Neural progenitor cell (in vitro differentiated cells): ENCODE measurements around the gene GAS6. TPM values are rescaled to one million over a fixed set of nuclear protein-coding genes. Genes with fewer than 3 reads are reported as not detected.

Source experiments
- DNase-seq: peaks from one replicate; pipeline ENCODE4 v3.0.0-alpha.2; 2016; ENCODE audit warnings: low spot score
- H2AFZ ChIP-seq: fragments of 200-600 bp; sonication (generic); replicated peaks from 2 replicates; pipeline ENCODE4 v1.6.1; 2016; ENCODE audit warnings: antibody characterized with exemption
- H3F3A ChIP-seq: fragments of 200-600 bp; sonication (generic); 2 replicates; pipeline ENCODE4 v1.6.1; 2016; ENCODE audit warnings: antibody characterized with exemption, low read depth
- H3K27ac ChIP-seq: fragments of 200-600 bp; sonication (generic); 2 replicates; pipeline ENCODE4 v1.5.1; 2016; ENCODE audit warnings: mild to moderate bottlenecking
- H3K27me3 ChIP-seq: fragments of 200-600 bp; sonication (generic); 2 replicates; pipeline ENCODE4 v1.6.1; 2016; ENCODE audit warnings: mild to moderate bottlenecking, moderate library complexity
- H3K36me3 ChIP-seq: fragments of 200-600 bp; sonication (generic); 2 replicates; pipeline ENCODE4 v1.5.1; 2016
- H3K4me1 ChIP-seq: fragments of 200-600 bp; sonication (generic); 2 replicates; pipeline ENCODE4 v1.6.1; 2016; ENCODE audit warnings: mixed run types
- H3K4me2 ChIP-seq: fragments of 200-600 bp; sonication (generic); 2 replicates; pipeline ENCODE4 v1.6.1; 2016
- H3K4me3 ChIP-seq: fragments of 200-600 bp; sonication (generic); 2 replicates; pipeline ENCODE4 v1.5.1; 2016
- H3K79me2 ChIP-seq: fragments of 200-600 bp; sonication (generic); 2 replicates; pipeline ENCODE4 v1.6.1; 2016; ENCODE audit warnings: low read depth
- H3K9ac ChIP-seq: fragments of 200-600 bp; sonication (generic); 2 replicates; pipeline ENCODE4 v1.6.1; 2016
- H3K9me3 ChIP-seq: fragments of 200-600 bp; sonication (generic); 2 replicates; pipeline ENCODE4 v1.5.1; 2016; ENCODE audit warnings: low read depth
- H4K20me1 ChIP-seq: fragments of 200-600 bp; sonication (generic); 2 replicates; pipeline ENCODE4 v1.6.1; 2016; ENCODE audit warnings: low read depth
- H3K27ac Mint-ChIP-seq: 3 replicates; pipeline ENCODE4 v1.8.0; 2021; ENCODE audit warnings: mixed read lengths
- H3K27me3 Mint-ChIP-seq: 2 replicates; pipeline ENCODE4 v1.8.0; 2022; ENCODE audit warnings: low read depth, mild to moderate bottlenecking, inconsistent platforms, moderate library complexity, mixed read lengths; ENCODE audit not compliant: insufficient read depth
- H3K36me3 Mint-ChIP-seq: 3 replicates; pipeline ENCODE4 v1.8.0; 2021; ENCODE audit warnings: mixed read lengths
- H3K4me1 Mint-ChIP-seq: 3 replicates; pipeline ENCODE4 v1.8.0; 2021; ENCODE audit warnings: mixed read lengths
- H3K4me3 Mint-ChIP-seq: 3 replicates; pipeline ENCODE4 v1.8.0; 2021; ENCODE audit warnings: mild to moderate bottlenecking, moderate library complexity, mixed read lengths
- H3K9me3 Mint-ChIP-seq: 3 replicates; pipeline ENCODE4 v1.8.0; 2020; ENCODE audit warnings: mixed read lengths
- EZH2 ChIP-seq: fragments of 200-600 bp; sonication (generic); IDR thresholded peaks from 2 replicates; pipeline ENCODE4 v1.6.1; 2017; ENCODE audit warnings: antibody characterized with exemption, mild to moderate bottlenecking, moderate library complexity
- EZH2phosphoT487 ChIP-seq: fragments of 200-600 bp; sonication (generic); IDR thresholded peaks from 2 replicates; pipeline ENCODE4 v1.6.1; 2017; ENCODE audit warnings: antibody characterized with exemption
- total RNA-seq: library from RNA; depleted of rRNA; stranded (reverse); fragments of >200 nt; gene quantifications from 2 replicates; pipeline ENCODE4 v1.2.3, GENCODE V29; 2015; ENCODE audit warnings: low replicate concordance
- TF ChIP-seq, protein P1 (sequence below): fragments of 200-600 bp; sonication (generic); IDR thresholded peaks from 2 replicates; pipeline ENCODE4 v1.5.1; 2017; ENCODE audit warnings: antibody characterized with exemption, mild to moderate bottlenecking

The GAS6 gene
- total RNA-seq, 1 donor from 2014 or later: 12.8 TPM

DNA sequence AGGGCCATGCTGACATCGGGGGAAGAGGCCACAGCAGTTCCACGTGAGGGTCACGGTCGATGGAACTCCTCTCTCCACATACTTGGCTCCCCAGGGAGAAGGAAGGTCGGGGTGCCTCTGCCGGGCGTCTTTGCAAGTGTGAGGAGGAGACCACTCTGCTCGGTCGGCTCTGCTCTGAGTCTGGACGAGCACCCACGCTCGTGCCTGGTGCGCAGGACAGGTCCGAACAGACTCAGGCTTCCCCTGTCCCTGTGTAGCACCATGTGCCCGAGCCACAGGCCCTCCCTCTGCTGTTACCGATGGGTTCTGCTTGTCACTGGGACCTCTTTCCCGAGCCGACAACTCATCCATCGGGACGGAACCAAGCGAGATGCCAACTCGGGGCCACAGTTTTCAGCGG lies 69.8 kb downstream of the GAS6 start:
- Histone ChIP-seq H2AFZ (no peak overlapping the region), H3K4me1 (no peaks in the 10 kb centered on the region), H3K79me2 (no peaks in the 10 kb centered on the region), H3K4me2 (no peak overlapping the region), H3K9ac (no peak overlapping the region), H3K27me3 (no peaks in the 10 kb centered on the region), H4K20me1 (no peaks in the 10 kb centered on the region), H3K36me3 (no peaks in the 10 kb centered on the region), H3K27ac (no peak overlapping the region), H3K9me3 (no peaks in the 10 kb centered on the region), H3K4me3 (no peak overlapping the region), H3F3A (no peaks in the 10 kb centered on the region)
- Mint-ChIP-seq H3K4me3 (no peak overlapping the region), H3K27me3 (no peaks in the 10 kb centered on the region), H3K36me3 (no peaks in the 10 kb centered on the region), H3K9me3 (peaks cover under 1% of the 10 kb centered on the region), H3K4me1 (no peaks in the 10 kb centered on the region), H3K27ac (no peak overlapping the region)
- DNase-seq: no peak
- no peak for TF ChIP-seq EZH2phosphoT487
- TF ChIP-seq, protein P1, sequence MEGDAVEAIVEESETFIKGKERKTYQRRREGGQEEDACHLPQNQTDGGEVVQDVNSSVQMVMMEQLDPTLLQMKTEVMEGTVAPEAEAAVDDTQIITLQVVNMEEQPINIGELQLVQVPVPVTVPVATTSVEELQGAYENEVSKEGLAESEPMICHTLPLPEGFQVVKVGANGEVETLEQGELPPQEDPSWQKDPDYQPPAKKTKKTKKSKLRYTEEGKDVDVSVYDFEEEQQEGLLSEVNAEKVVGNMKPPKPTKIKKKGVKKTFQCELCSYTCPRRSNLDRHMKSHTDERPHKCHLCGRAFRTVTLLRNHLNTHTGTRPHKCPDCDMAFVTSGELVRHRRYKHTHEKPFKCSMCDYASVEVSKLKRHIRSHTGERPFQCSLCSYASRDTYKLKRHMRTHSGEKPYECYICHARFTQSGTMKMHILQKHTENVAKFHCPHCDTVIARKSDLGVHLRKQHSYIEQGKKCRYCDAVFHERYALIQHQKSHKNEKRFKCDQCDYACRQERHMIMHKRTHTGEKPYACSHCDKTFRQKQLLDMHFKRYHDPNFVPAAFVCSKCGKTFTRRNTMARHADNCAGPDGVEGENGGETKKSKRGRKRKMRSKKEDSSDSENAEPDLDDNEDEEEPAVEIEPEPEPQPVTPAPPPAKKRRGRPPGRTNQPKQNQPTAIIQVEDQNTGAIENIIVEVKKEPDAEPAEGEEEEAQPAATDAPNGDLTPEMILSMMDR: no peak
- TF ChIP-seq EZH2: no peak

DNA sequence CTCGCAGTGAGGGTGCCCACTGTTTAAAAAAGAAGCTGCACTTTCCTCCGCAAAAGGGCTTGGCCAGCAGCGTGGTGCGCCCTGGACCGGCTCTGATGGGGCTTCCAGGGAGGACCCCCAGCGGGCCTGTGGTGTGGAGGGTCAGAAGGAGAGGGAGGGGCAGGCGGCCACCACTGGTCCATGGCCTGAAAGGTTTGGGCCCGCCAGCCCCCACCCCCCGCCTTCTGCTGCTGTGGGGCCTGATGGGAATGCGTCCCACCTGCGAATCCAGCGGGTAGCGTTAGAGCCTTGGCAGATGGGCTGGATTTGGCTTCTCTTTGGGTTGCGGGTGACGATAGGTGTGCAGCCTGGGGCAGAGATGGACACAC lies 70.2 kb downstream of the GAS6 start:
- no peak overlapping the region for H2AFZ ChIP-seq
- no peaks in the 10 kb centered on the region for H3K27me3 ChIP-seq
- no peak overlapping the region for H3K4me3 ChIP-seq
- Mint-ChIP-seq H3K9me3 (peaks cover 2% of the 10 kb centered on the region), H3K36me3 (no peaks in the 10 kb centered on the region), H3K4me1 (no peaks in the 10 kb centered on the region), H3K27ac (no peak overlapping the region), H3K27me3 (no peaks in the 10 kb centered on the region), H3K4me3 (no peak overlapping the region)
- no peaks in the 10 kb centered on the region for H3F3A ChIP-seq
- H3K4me1 ChIP-seq: no peaks in the 10 kb centered on the region
- H3K9me3 ChIP-seq: no peaks in the 10 kb centered on the region
- no peaks in the 10 kb centered on the region for H4K20me1 ChIP-seq
- H3K79me2 ChIP-seq: no peaks in the 10 kb centered on the region
- H3K9ac ChIP-seq: no peak overlapping the region
- no peak overlapping the region for H3K27ac ChIP-seq
- TF ChIP-seq EZH2phosphoT487: no peak
- no peak for TF ChIP-seq EZH2
- TF ChIP-seq, protein P1: no peak
- H3K36me3 ChIP-seq: no peaks in the 10 kb centered on the region
- H3K4me2 ChIP-seq: no peak overlapping the region
- no peak for DNase-seq

DNA sequence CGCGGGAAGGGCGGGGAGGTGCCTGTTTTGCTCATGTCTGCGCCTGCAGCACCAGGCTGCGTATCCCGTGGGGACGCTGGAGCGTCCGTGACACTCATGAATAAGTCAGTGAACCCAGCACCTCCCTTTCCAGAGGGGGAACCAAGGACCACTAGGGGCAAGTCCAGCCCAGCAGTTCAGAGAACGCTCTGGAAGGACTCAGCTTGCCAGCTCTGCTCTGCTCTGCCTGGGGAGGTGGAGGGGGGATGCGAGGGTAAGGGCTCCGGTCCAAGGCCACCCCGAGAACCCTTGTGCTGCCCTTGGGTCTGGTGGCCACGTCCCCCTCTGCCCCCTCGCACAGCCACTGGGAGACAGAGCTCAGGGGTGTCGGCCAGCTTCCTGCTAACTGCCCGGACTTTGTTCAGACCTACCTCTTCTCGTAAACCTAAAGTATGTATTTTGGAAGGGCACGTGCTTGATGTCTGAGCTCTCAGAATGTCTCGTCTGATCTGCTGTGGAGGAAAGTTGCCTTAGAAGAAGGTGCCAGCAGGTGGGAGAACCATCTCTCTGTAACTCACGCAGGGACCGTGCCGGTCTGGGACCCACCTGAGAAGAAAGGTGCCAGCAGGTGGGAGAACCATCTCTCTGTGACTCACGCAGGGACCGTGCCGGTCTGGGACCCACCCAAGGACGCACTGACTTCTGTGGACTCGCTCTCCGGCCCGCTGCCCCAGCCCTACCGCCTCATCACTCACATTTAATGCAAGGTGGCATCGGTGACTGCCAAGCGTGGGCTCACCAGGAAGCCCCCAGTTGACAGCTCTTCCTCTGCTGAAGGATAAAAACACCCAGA lies 70.8 kb downstream of the GAS6 start:
- Mint-ChIP-seq H3K27ac (no peak overlapping the region), H3K4me1 (no peaks in the 10 kb centered on the region), H3K9me3 (peaks cover 2% of the 10 kb centered on the region), H3K4me3 (no peak overlapping the region), H3K36me3 (no peaks in the 10 kb centered on the region), H3K27me3 (no peaks in the 10 kb centered on the region)
- no peak overlapping the region for H2AFZ ChIP-seq
- H3K27ac ChIP-seq: no peak overlapping the region
- H3K27me3 ChIP-seq: no peaks in the 10 kb centered on the region
- no peaks in the 10 kb centered on the region for H3K79me2 ChIP-seq
- H3K9me3 ChIP-seq: no peaks in the 10 kb centered on the region
- no peaks in the 10 kb centered on the region for H3K4me1 ChIP-seq
- no peaks in the 10 kb centered on the region for H4K20me1 ChIP-seq
- TF ChIP-seq, protein P1: no peak
- TF ChIP-seq EZH2: no peak
- H3K4me3 ChIP-seq: no peak overlapping the region
- no peak overlapping the region for H3K4me2 ChIP-seq
- H3F3A ChIP-seq: no peaks in the 10 kb centered on the region
- H3K36me3 ChIP-seq: no peaks in the 10 kb centered on the region
- no peak for DNase-seq
- no peak overlapping the region for H3K9ac ChIP-seq
